Keratinocyte (primary cell): ENCODE measurements around the gene SCN11A. TPM values are rescaled to one million over a fixed set of nuclear protein-coding genes. Genes with fewer than 3 reads are reported as not detected.

Experiments used
- DNase-seq: peaks from one replicate; pipeline ENCODE4 v3.0.0-alpha.2; 2011; ENCODE audit warnings: low read depth, missing footprints, low spot score
- FAIRE-seq: peaks from 2 replicates; lab custom pipeline; 2011; peaks lifted over from hg19 to GRCh38; lab: Jason Lieb, UNC
- H2AFZ ChIP-seq: 2 replicates; pipeline ENCODE4 v1.6.0; 2012; ENCODE audit warnings: low read length, control low read depth, inconsistent platforms; ENCODE audit not compliant: control insufficient read depth
- H3K27ac ChIP-seq: 2 replicates; pipeline ENCODE4 v1.5.1; 2011; ENCODE audit warnings: low read length; ENCODE audit not compliant: control insufficient read depth, insufficient read depth
- H3K27me3 ChIP-seq: 3 replicates; pipeline ENCODE4 v1.6.0; 2011; ENCODE audit warnings: low read length; ENCODE audit not compliant: control insufficient read depth, insufficient read depth; ENCODE audit errors: extremely low read depth
- H3K36me3 ChIP-seq, 2 experiments: 2 replicates in 1 of 2; 3 replicates in 1 of 2; pipeline ENCODE4 v1.5.1; 2011; ENCODE audit warnings: low read length in 2 of 2, mild to moderate bottlenecking in 1 of 2; ENCODE audit not compliant: control insufficient read depth in 2 of 2, insufficient read depth in 2 of 2; ENCODE audit errors: extremely low read depth in 1 of 2
- H3K4me1 ChIP-seq: 3 replicates; pipeline ENCODE4 v1.5.1; 2011; ENCODE audit warnings: low read length; ENCODE audit not compliant: control insufficient read depth, insufficient read depth; ENCODE audit errors: extremely low read depth
- H3K4me2 ChIP-seq: 3 replicates; pipeline ENCODE4 v1.6.0; 2011; ENCODE audit warnings: low read depth, low read length; ENCODE audit not compliant: control insufficient read depth, insufficient read depth; ENCODE audit errors: extremely low read depth
- H3K4me3 ChIP-seq, 3 experiments: fragments of 200-600 bp in 1 of 3; sonication (generic) in 1 of 3; 2 replicates in 2 of 3; 3 replicates in 1 of 3; pipeline ENCODE4 v1.5.1; 2011 to 2016; ENCODE audit warnings: low read length in 3 of 3, mild to moderate bottlenecking in 3 of 3, control low read depth in 2 of 3, inconsistent platforms in 1 of 3, low read depth in 1 of 3, mixed read lengths in 1 of 3, mixed run types in 1 of 3, moderate library complexity in 1 of 3; ENCODE audit not compliant: control insufficient read depth in 2 of 3, insufficient read depth in 2 of 3; ENCODE audit errors: extremely low read depth in 1 of 3
- H3K79me2 ChIP-seq: 2 replicates; pipeline ENCODE4 v1.6.0; 2012; ENCODE audit warnings: low read length; ENCODE audit not compliant: control insufficient read depth, insufficient read depth
- H3K9ac ChIP-seq: 3 replicates; pipeline ENCODE4 v1.6.0; 2011; ENCODE audit warnings: low read length; ENCODE audit not compliant: control insufficient read depth, insufficient read depth; ENCODE audit errors: extremely low read depth
- H3K9me1 ChIP-seq: 3 replicates; pipeline ENCODE4 v1.6.0; 2011; ENCODE audit warnings: low read length; ENCODE audit not compliant: control insufficient read depth, insufficient read depth; ENCODE audit errors: extremely low read depth
- H3K9me3 ChIP-seq: 2 replicates; pipeline ENCODE4 v1.5.1; 2012; ENCODE audit warnings: low read depth, low read length; ENCODE audit not compliant: control insufficient read depth
- H4K20me1 ChIP-seq: 3 replicates; pipeline ENCODE4 v1.6.0; 2011; ENCODE audit warnings: low read length; ENCODE audit not compliant: control insufficient read depth, insufficient read depth; ENCODE audit errors: extremely low read depth
- EZH2 ChIP-seq: IDR thresholded peaks from one replicate; pipeline ENCODE4 v1.6.1; 2012; ENCODE audit warnings: inconsistent platforms, mild to moderate bottlenecking, low read length, moderate library complexity
- dilution Hi-C: fragments of 300-500 bp; cut with MboI; formaldehyde crosslinking; loops from one replicate; pipeline ENCODE4 v1.7.0; 2020; ENCODE audit warnings: low sequenced_read_pairs; ENCODE audit not compliant: extremely low pct_ligation_motif_present
- polyA plus RNA-seq, 5 experiments: library from polyadenylated mRNA; depleted of rRNA in 3 of 5; stranded (reverse) in 3 of 5; stranded (forward) in 1 of 5; unstranded in 1 of 5; fragments of >200 nt; gene quantifications; 1 replicate in 1 of 5; 2 replicates in 3 of 5; 3 replicates in 1 of 5; pipeline versions ENCODE4 v1.2.1 to v1.2.3, GENCODE V29; 2011 to 2012; ENCODE audit warnings: missing spikeins in 2 of 5, low read depth in 1 of 5, low replicate concordance in 1 of 5
- TF ChIP-seq, protein P1 (sequence below), 3 experiments: IDR thresholded peaks in 1 of 3; conservative IDR thresholded peaks in 1 of 3; optimal IDR thresholded peaks in 1 of 3; 2 replicates in 2 of 3; 3 replicates in 1 of 3; pipeline versions ENCODE3 to v1.5.1; 2011; ENCODE audit warnings: low read length in 3 of 3, mild to moderate bottlenecking in 3 of 3, moderate library complexity in 2 of 3, control low read depth in 1 of 3, inconsistent platforms in 1 of 3; ENCODE audit not compliant: insufficient read depth in 2 of 3; ENCODE audit errors: extremely low read depth in 1 of 3

SCN11A gene
- polyA plus RNA-seq, 1 donor (not counting 4 experiments of a cell fraction or from before 2014, with no cell fraction given) = 0.01 TPM

- Histone ChIP-seq H4K20me1 (no peaks in the 10 kb centered on the region), H3K36me3 (peaks cover 2 to 8% of the 10 kb centered on the region in 2 experiments), H3K27me3 (no peaks in the 10 kb centered on the region), H3K9me3 (no peaks in the 10 kb centered on the region), H3K79me2 (no peaks in the 10 kb centered on the region), H3K9ac (no peak overlapping the region), H3K27ac (no peak overlapping the region), H3K4me3 (no peak overlapping the region), H3K9me1 (no peaks in the 10 kb centered on the region), H3K4me2 (no peak overlapping the region), H2AFZ (no peak overlapping the region), H3K4me1 (no peaks in the 10 kb centered on the region)
- DNase-seq (no peak), FAIRE-seq (no peak)
- TF ChIP-seq, protein P1, sequence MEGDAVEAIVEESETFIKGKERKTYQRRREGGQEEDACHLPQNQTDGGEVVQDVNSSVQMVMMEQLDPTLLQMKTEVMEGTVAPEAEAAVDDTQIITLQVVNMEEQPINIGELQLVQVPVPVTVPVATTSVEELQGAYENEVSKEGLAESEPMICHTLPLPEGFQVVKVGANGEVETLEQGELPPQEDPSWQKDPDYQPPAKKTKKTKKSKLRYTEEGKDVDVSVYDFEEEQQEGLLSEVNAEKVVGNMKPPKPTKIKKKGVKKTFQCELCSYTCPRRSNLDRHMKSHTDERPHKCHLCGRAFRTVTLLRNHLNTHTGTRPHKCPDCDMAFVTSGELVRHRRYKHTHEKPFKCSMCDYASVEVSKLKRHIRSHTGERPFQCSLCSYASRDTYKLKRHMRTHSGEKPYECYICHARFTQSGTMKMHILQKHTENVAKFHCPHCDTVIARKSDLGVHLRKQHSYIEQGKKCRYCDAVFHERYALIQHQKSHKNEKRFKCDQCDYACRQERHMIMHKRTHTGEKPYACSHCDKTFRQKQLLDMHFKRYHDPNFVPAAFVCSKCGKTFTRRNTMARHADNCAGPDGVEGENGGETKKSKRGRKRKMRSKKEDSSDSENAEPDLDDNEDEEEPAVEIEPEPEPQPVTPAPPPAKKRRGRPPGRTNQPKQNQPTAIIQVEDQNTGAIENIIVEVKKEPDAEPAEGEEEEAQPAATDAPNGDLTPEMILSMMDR (optimal IDR thresholded peaks at IDR 0.05 in 1 of 3, IDR thresholded peaks at IDR 0.05 in 1 of 3, conservative IDR thresholded peaks at IDR 0.05 in 1 of 3; ENCODE audit: extremely low read depth in 1 of 3, insufficient read depth in 2 of 3, low read length in 3 of 3) = no peak
- TF ChIP-seq EZH2 = no peak
- dilution Hi-C loops = no loop called here
Measured at GRCh38 chr3:39079530-39079929, 27.8 kb upstream of the SCN11A start.

DNA sequence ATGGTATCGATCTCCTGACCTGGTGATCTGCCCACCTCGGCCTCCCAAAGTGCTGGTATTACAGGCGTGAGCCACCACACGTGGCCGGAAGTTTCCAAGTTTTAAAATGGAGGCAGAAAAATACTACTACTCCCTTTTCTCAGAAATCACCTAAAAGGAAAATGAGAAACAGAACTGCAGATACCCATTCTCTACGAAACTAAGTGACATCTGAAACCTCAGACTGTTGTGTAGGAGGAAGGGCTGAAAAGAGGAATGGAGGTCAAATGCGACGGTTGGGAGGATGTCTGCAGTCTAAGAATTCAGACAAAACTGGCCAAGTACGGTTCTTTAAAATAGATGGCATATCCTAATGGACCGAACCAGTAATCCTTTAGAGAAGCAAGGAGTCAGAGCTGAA lies 24.2 kb upstream of the SCN11A start:
- Histone ChIP-seq H3K9ac (no peak overlapping the region), H3K9me1 (no peaks in the 10 kb centered on the region), H4K20me1 (no peaks in the 10 kb centered on the region), H3K4me2 (no peak overlapping the region), H3K27me3 (no peaks in the 10 kb centered on the region), H3K4me3 (no peak overlapping the region), H3K79me2 (no peaks in the 10 kb centered on the region), H3K4me1 (no peaks in the 10 kb centered on the region), H2AFZ (no peak overlapping the region), H3K36me3 (peaks cover 4 to 11% of the 10 kb centered on the region in 2 experiments), H3K9me3 (no peaks in the 10 kb centered on the region), H3K27ac (no peak overlapping the region)
- dilution Hi-C loops = no loop called here
- TF ChIP-seq, protein P1 (optimal IDR thresholded peaks at IDR 0.05 in 1 of 3, IDR thresholded peaks at IDR 0.05 in 1 of 3, conservative IDR thresholded peaks at IDR 0.05 in 1 of 3; ENCODE audit: extremely low read depth in 1 of 3, insufficient read depth in 2 of 3, low read length in 3 of 3) = no peak
- no peak for TF ChIP-seq EZH2
- no peak for FAIRE-seq
- no peak for DNase-seq
